Measurements from ENCODE around the gene ATXN1.

Gene ATXN1

DNA sequence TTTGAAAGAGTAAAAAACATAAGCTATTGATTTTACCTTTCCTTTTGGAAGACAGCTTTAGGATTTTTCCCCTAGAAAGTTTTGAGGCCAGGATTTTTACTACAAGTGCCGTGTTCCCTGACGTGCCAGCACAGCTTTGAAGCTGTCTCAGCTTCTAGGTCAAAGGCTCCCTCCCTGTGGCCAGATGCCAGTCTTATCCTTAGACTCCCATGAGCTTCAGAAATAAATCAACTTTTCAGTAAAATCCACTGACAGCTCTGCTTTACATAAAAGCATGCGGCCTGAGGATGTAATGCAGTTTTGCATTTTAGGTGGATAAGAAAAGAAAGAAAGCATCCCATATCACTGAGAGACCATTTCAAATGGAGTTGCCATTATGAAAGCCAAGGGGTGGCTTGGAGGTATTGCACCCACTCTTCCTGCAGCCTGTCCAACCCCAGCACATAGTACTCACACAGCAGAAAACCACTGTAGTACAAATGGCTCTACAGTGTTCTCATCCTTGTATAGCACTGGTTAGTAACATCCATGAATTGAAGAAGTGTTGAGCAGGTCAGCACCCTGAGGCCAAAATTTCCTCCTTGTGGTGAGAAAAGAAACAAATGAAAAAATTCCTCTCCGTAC, 15.2 kb upstream of the ATXN1 start:
- Histone ChIP-seq H3K4me3 (ENCODE audit: low read depth, low read length) (no peak overlapping the region), H3K27ac (ENCODE audit: extremely low read depth, low read depth, low read length) (no peak overlapping the region), H3K36me3 (ENCODE audit: control insufficient read depth in 2 of 2, insufficient read depth in 1 of 2, low read length in 2 of 2) (no peaks in the 10 kb centered on the region), H3K9me3 (ENCODE audit: control insufficient read depth, insufficient read depth, low read depth, low read length) (no peaks in the 10 kb centered on the region), H3K4me1 (ENCODE audit: control insufficient read depth, insufficient read depth, low read length) (peaks cover 9% of the 10 kb centered on the region; the same call in 1 of the 2 replicates)
- CTCF ChIA-PET, result interaction anchor here (0.5 to 10.0 kb wide), 11 partner anchors 12 to 460 kb away, joined by 3 to 82 read pairs (median 3); no protein-coding TSS in a partner anchor
- 0 out of 2 replicates have a peak, but pooled peaks have one; percentile 35 for TF ChIP-seq MEIS1 (CRISPR knock-in tag; IDR thresholded peaks at IDR 0.05; ENCODE audit: borderline replicate concordance)
- TF ChIP-seq, protein P1, sequence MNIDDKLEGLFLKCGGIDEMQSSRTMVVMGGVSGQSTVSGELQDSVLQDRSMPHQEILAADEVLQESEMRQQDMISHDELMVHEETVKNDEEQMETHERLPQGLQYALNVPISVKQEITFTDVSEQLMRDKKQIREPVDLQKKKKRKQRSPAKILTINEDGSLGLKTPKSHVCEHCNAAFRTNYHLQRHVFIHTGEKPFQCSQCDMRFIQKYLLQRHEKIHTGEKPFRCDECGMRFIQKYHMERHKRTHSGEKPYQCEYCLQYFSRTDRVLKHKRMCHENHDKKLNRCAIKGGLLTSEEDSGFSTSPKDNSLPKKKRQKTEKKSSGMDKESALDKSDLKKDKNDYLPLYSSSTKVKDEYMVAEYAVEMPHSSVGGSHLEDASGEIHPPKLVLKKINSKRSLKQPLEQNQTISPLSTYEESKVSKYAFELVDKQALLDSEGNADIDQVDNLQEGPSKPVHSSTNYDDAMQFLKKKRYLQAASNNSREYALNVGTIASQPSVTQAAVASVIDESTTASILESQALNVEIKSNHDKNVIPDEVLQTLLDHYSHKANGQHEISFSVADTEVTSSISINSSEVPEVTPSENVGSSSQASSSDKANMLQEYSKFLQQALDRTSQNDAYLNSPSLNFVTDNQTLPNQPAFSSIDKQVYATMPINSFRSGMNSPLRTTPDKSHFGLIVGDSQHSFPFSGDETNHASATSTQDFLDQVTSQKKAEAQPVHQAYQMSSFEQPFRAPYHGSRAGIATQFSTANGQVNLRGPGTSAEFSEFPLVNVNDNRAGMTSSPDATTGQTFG (tag by site-specific recombination; IDR thresholded peaks at IDR 0.05; ENCODE audit: borderline replicate concordance), result no peak
- peak; percentile 14; the same call in 1 of the 2 replicates for TF ChIP-seq WT1 (tag by site-specific recombination; IDR thresholded peaks at IDR 0.05)
- TF ChIP-seq, protein P2, sequence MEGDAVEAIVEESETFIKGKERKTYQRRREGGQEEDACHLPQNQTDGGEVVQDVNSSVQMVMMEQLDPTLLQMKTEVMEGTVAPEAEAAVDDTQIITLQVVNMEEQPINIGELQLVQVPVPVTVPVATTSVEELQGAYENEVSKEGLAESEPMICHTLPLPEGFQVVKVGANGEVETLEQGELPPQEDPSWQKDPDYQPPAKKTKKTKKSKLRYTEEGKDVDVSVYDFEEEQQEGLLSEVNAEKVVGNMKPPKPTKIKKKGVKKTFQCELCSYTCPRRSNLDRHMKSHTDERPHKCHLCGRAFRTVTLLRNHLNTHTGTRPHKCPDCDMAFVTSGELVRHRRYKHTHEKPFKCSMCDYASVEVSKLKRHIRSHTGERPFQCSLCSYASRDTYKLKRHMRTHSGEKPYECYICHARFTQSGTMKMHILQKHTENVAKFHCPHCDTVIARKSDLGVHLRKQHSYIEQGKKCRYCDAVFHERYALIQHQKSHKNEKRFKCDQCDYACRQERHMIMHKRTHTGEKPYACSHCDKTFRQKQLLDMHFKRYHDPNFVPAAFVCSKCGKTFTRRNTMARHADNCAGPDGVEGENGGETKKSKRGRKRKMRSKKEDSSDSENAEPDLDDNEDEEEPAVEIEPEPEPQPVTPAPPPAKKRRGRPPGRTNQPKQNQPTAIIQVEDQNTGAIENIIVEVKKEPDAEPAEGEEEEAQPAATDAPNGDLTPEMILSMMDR (tag by site-specific recombination; IDR thresholded peaks at IDR 0.05), result 0 out of 2 replicates have a peak, but pooled peaks have one; percentile 14
- TF ChIP-seq, protein P3, sequence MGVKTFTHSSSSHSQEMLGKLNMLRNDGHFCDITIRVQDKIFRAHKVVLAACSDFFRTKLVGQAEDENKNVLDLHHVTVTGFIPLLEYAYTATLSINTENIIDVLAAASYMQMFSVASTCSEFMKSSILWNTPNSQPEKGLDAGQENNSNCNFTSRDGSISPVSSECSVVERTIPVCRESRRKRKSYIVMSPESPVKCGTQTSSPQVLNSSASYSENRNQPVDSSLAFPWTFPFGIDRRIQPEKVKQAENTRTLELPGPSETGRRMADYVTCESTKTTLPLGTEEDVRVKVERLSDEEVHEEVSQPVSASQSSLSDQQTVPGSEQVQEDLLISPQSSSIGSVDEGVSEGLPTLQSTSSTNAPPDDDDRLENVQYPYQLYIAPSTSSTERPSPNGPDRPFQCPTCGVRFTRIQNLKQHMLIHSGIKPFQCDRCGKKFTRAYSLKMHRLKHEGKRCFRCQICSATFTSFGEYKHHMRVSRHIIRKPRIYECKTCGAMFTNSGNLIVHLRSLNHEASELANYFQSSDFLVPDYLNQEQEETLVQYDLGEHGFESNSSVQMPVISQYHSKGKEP (tag by site-specific recombination; IDR thresholded peaks at IDR 0.05), result peak; percentile 71; the same call in 1 of the 2 replicates
- POLR2A ChIA-PET, result interaction anchor here (0.5 kb wide), 1 partner anchor 823 kb away, joined by 3 read pairs; the partner anchor contains the start of gene FAM8A1

DNA sequence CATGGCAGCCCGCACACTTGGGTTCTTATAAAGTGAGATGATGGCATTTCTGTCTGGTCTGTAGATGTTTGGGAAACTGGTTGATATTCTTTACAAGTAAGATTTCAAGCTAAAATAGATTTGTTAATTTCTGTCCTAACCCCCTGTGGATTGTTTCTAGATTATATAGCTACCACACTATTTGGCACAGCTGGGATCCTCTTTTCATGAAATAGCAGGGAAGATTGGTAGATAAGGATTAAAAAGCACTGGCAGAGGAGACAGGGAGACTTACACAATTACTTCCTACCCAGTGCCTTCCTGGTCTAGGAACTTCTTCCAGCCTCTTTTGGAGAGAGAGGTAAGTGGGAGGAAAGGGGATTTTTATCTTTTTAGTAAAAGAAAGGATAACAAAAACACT, 13.2 kb upstream of the ATXN1 start:
- peaks cover 18% of the 10 kb centered on the region for H3K4me1 ChIP-seq (ENCODE audit: control insufficient read depth, insufficient read depth, low read length)
- H3K4me3 ChIP-seq (ENCODE audit: low read depth, low read length), result no peak overlapping the region
- TF ChIP-seq ZIC2 (tag by site-specific recombination; IDR thresholded peaks at IDR 0.05) (peak; percentile 81), IKZF3 (tag by site-specific recombination; IDR thresholded peaks at IDR 0.05) (0 out of 2 replicates have a peak, but pooled peaks have one; percentile 23), OSR2 (tag by site-specific recombination; IDR thresholded peaks at IDR 0.05) (0 out of 2 replicates have a peak, but pooled peaks have one; percentile 11), ZNF596 (tag by site-specific recombination; IDR thresholded peaks at IDR 0.05) (0 out of 2 replicates have a peak, but pooled peaks have one; percentile 25), ZBTB8A (tag by site-specific recombination; IDR thresholded peaks at IDR 0.05) (no peak)
- TF ChIP-seq, protein P4, sequence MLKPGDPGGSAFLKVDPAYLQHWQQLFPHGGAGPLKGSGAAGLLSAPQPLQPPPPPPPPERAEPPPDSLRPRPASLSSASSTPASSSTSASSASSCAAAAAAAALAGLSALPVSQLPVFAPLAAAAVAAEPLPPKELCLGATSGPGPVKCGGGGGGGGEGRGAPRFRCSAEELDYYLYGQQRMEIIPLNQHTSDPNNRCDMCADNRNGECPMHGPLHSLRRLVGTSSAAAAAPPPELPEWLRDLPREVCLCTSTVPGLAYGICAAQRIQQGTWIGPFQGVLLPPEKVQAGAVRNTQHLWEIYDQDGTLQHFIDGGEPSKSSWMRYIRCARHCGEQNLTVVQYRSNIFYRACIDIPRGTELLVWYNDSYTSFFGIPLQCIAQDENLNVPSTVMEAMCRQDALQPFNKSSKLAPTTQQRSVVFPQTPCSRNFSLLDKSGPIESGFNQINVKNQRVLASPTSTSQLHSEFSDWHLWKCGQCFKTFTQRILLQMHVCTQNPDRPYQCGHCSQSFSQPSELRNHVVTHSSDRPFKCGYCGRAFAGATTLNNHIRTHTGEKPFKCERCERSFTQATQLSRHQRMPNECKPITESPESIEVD (tag by site-specific recombination; IDR thresholded peaks at IDR 0.05), result peak; percentile 73
- H3K36me3 ChIP-seq (ENCODE audit: control insufficient read depth in 2 of 2, insufficient read depth in 1 of 2, low read length in 2 of 2), result no peaks in the 10 kb centered on the region
- H3K27ac ChIP-seq (ENCODE audit: extremely low read depth, low read depth, low read length), result no peak overlapping the region
- H3K9me3 ChIP-seq (ENCODE audit: control insufficient read depth, insufficient read depth, low read depth, low read length), result no peaks in the 10 kb centered on the region
- ChIA-PET POLR2A (no interaction called here), CTCF (interaction anchor here (0.5 to 10.0 kb wide), 10 partner anchors 9 to 608 kb away, joined by 3 to 82 read pairs (median 4); partner anchors contain the start of gene ATXN1)

DNA sequence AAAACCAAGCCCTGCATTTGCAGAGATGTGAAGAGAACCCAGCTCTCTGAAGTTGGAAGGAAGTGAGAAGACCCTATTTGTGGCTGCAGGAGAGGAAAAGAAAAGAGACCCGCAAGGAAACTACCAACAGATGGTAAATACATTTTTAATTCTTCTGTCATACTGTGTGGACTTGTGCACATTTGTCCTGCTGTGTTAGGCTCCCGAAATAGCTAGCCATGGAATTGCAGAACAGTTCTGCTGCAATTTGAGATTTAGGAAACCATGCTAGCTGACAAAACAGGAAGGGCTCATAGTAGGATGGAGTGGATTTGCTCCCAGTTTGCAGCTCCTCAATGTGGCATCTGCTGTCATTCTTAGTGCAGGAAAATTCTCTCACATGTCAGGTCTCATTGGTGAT, 12.1 kb upstream of the ATXN1 start:
- Histone ChIP-seq H3K27ac (ENCODE audit: extremely low read depth, low read depth, low read length) (no peak overlapping the region), H3K9me3 (ENCODE audit: control insufficient read depth, insufficient read depth, low read depth, low read length) (no peaks in the 10 kb centered on the region), H3K4me1 (ENCODE audit: control insufficient read depth, insufficient read depth, low read length) (peaks cover 29% of the 10 kb centered on the region), H3K4me3 (ENCODE audit: low read depth, low read length) (no peak overlapping the region), H3K36me3 (ENCODE audit: control insufficient read depth in 2 of 2, insufficient read depth in 1 of 2, low read length in 2 of 2) (no peaks in the 10 kb centered on the region)
- ChIA-PET POLR2A (no interaction called here), CTCF (interaction anchor here (0.7 to 10.0 kb wide), 12 partner anchors 8 to 441 kb away, joined by 3 to 82 read pairs (median 8); partner anchors contain the start of gene ATXN1)
- no peak for TF ChIP-seq ZNF843 (tag by site-specific recombination; IDR thresholded peaks at IDR 0.05)
- TF ChIP-seq SETDB1 (IDR thresholded peaks at IDR 0.05; ENCODE audit: insufficient read length, low read length), result no peak
- TF ChIP-seq ZNF24 (tag by site-specific recombination; IDR thresholded peaks at IDR 0.05), result no peak
